HL-60 (cell line): ENCODE data around the gene TSPAN11.

Experiments
- CTCF ChIP-seq: IDR thresholded peaks from one replicate; pipeline ENCODE4 v1.5.1; 2011; ENCODE audit warnings: low read length, control low read depth, inconsistent platforms; ENCODE audit not compliant: insufficient read depth
- GABPA ChIP-seq: IDR thresholded peaks from 2 replicates; pipeline ENCODE4 v1.6.1; 2012; ENCODE audit warnings: low read depth
- POLR2AphosphoS5 ChIP-seq: IDR thresholded peaks from 2 replicates; pipeline ENCODE4 v1.6.1; 2012; ENCODE audit warnings: low read depth
- REST ChIP-seq: IDR thresholded peaks from 2 replicates; pipeline ENCODE4 v1.6.1; 2012; ENCODE audit warnings: low read depth; ENCODE audit not compliant: insufficient replicate concordance
- SPI1 ChIP-seq: IDR thresholded peaks from 2 replicates; pipeline ENCODE4 v1.6.1; 2012; ENCODE audit warnings: low read depth, mild to moderate bottlenecking, borderline replicate concordance

DNA sequence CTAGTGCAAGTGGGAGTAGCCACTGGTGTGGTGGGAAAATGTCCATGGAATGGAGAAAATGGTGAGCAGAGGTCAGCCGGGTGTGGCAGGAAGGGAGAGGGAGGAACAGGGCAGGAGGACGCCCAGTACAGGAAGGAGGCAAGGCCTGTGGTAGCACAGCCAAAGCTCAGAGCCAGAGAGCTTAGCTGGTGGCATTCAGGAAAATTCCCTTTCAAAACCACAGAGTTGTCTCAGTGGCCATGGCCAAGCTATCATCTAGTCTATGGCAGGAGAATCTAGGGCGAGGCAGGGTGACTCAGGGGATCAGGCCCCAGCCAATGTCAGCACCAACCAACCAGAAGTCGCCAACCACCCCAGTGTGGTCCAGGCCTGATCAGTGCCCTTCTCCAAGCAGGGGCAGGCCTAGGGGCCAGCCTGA is 79.4 kb downstream of the TSPAN11 start:
- TF ChIP-seq POLR2AphosphoS5 (no peak), CTCF (no peak), GABPA (no peak), REST (no peak), SPI1 (no peak)
